A549 (cell line): ENCODE measurements around the gene PLEKHA1.

Source experiments
- CEBPB ChIP-seq, 2 experiments: fragments of >200 bp in 1 of 2; sonication (Bioruptor Twin) in 1 of 2; formaldehyde crosslinking in 1 of 2; IDR thresholded peaks; 2 replicates each; pipeline ENCODE4 v1.6.1; 2012 to 2016
- CHD4 ChIP-seq: fragments of 200-600 bp; sonication (generic); IDR thresholded peaks from 2 replicates; pipeline ENCODE4 v1.6.1; 2016; ENCODE audit warnings: antibody characterized with exemption, mild to moderate bottlenecking, borderline replicate concordance
- CTCF ChIP-seq: fragments of >200 bp; sonication (Bioruptor Twin); formaldehyde crosslinking; IDR thresholded peaks from 3 replicates; pipeline ENCODE4 v1.5.1; 2016
- EHF ChIP-seq: fragments of 250-450 bp; sonication (Bioruptor Pico); IDR thresholded peaks from 2 replicates; pipeline ENCODE4 v1.5.0; 2020; ENCODE audit warnings: mild to moderate bottlenecking
- EP300 ChIP-seq, 2 experiments: fragments of >200 bp; sonication (Bioruptor Twin); formaldehyde crosslinking; IDR thresholded peaks; 2 replicates in 1 of 2; 3 replicates in 1 of 2; pipeline ENCODE4 v1.6.1; 2016 to 2017
- MYC ChIP-seq: IDR thresholded peaks from 2 replicates; pipeline ENCODE4 v1.6.1; 2012; ENCODE audit warnings: mild to moderate bottlenecking, inconsistent platforms, low read length, improper control_type of control experiment, borderline replicate concordance
- POLR2A ChIP-seq: IDR thresholded peaks from 2 replicates; pipeline ENCODE4 v1.6.1; 2012; ENCODE audit warnings: mild to moderate bottlenecking, low read length
- POLR2AphosphoS2 ChIP-seq: conservative IDR thresholded peaks from 2 replicates; pipeline ENCODE4 v1.6.1; 2012; ENCODE audit warnings: low read length, improper control_type of control experiment, inconsistent platforms
- USF2 ChIP-seq: fragments of 450-650 bp; IDR thresholded peaks from 2 replicates; pipeline ENCODE4 v1.6.1; 2014; ENCODE audit warnings: antibody characterized with exemption
- ZSCAN20 ChIP-seq: fragments of 250-450 bp; sonication (Bioruptor Pico); IDR thresholded peaks from 2 replicates; pipeline ENCODE4 v1.8.0; 2022; ENCODE audit warnings: mild to moderate bottlenecking, moderate library complexity

- TF ChIP-seq CEBPB (IDR thresholded peaks at IDR 0.05): no peak
- TF ChIP-seq ZSCAN20 (CRISPR knock-in tag): no peak
- TF ChIP-seq CTCF: no peak
- no peak for TF ChIP-seq CHD4
- TF ChIP-seq POLR2A: no peak
- TF ChIP-seq EHF (CRISPR knock-in tag): no peak
- no peak for TF ChIP-seq POLR2AphosphoS2
- TF ChIP-seq EP300 (IDR thresholded peaks at IDR 0.05): no peak
- TF ChIP-seq USF2: no peak
- no peak for TF ChIP-seq MYC
These were observed 49.6 kb downstream of the PLEKHA1 start for GRCh38 chr10:122424059-122424458.
